Psoas muscle (tissue), 8 donors: Measurements from ENCODE around the gene COL18A1. TPM values are rescaled to one million over a fixed set of nuclear protein-coding genes. Genes with fewer than 3 reads are reported as not detected.

Experiments
- ATAC-seq, 4 donors: fragments of 200-7000 bp; cut with Tn5 transposase; one replicate each; pipeline ENCODE4 v1.9.1; 2020; ENCODE audit warnings: moderate library complexity in 3 of 4, mild to moderate bottlenecking in 2 of 4
- DNase-seq, 2 donors: peaks; one replicate each; pipeline ENCODE4 v3.0.0-alpha.2; 2020
- H3K27ac ChIP-seq: fragments of 200-600 bp; one replicate; pipeline ENCODE4 v1.8.0; 2022
- H3K27me3 ChIP-seq, 3 donors: fragments of 200-600 bp in 1 of 3; one replicate each; pipeline versions ENCODE4 v1.6.1 to v1.8.0; 2013 to 2022; ENCODE audit warnings: low read length in 2 of 3, mild to moderate bottlenecking in 2 of 3, moderate library complexity in 1 of 3; ENCODE audit not compliant: insufficient read depth in 3 of 3
- H3K36me3 ChIP-seq, 2 donors: fragments of 200-600 bp in 1 of 2; one replicate each; pipeline versions ENCODE4 v1.6.1 to v1.8.0; 2013 to 2022; ENCODE audit warnings: low read depth in 1 of 2, mild to moderate bottlenecking in 1 of 2, moderate library complexity in 1 of 2; ENCODE audit not compliant: insufficient read depth in 1 of 2
- H3K4me1 ChIP-seq: fragments of 200-600 bp; one replicate; pipeline ENCODE4 v1.8.0; 2022
- H3K4me3 ChIP-seq: fragments of 200-600 bp; one replicate; pipeline ENCODE4 v1.8.0; 2022; ENCODE audit warnings: mild to moderate bottlenecking
- H3K9me3 ChIP-seq: fragments of 200-600 bp; one replicate; pipeline ENCODE4 v1.8.0; 2022
- CTCF ChIP-seq: fragments of 200-600 bp; IDR thresholded peaks from one replicate; pipeline ENCODE4 v1.8.0; 2022; ENCODE audit warnings: antibody characterized with exemption
- WGBS, 3 donors: extraction: QIAGEN DNeasy Blood & Tissue Kit; methylation state at CpG; one replicate each; pipeline versions ENCODE4 v1.1.6 to v1.1.7; 2013; 5-methylcytosine and 5-hydroxymethylcytosine counted together
- intact Hi-C, 2 donors: fragments of 100-400 bp; cut with DNase I; formaldehyde crosslinking; loops; one replicate each; pipeline versions ENCODE4 v1.11.0 to v1.14.2; 2022
- polyA plus RNA-seq, 3 donors: library from polyadenylated mRNA; stranded (reverse); fragments of 200-250 nt; gene quantifications; one replicate each; pipeline ENCODE4 v1.2.3, GENCODE V29; 2013
- total RNA-seq, 4 donors: library from RNA; stranded (reverse); fragmentation: NEBNext Ultra II Directional in 2 of 4; extraction: Animal tissue kit (Norgen Biotek cat#: 25700) in 2 of 4; gene quantifications; one replicate each; pipeline versions ENCODE4 v1.2.1 to v1.2.4, GENCODE V29; 2021 to 2023
- donor health status: healthy with polysubstance abuse.
- donor health status: DM: no; HTN: no; CAD: no; lungs with moderate emphysema.
- donor health status: Bipolar disorder and iron deficiency.
- donor health status: healthy.
- donor health status: DM: yes; HTN: yes; CAD: no.
- donor health status: DM: no; HTN: no; CAD: no.
- donor health status: DM: no; HTN: no; CAD: no.
- donor health status: DM: yes; HTN: yes; CAD: no.

The COL18A1 gene
- total and polyA plus RNA-seq, 7 donors: 4.8 to 25.3 (median 12.1) TPM

- intact Hi-C loops: no loop called here
- no peak for TF ChIP-seq CTCF
- Histone ChIP-seq H3K27me3 (peaks cover 0 to 21% (median 9%) of the 10 kb centered on the region in 3 donors), H3K4me1 (no peaks in the 10 kb centered on the region), H3K4me3 (no peak overlapping the region), H3K36me3 (no peaks in the 10 kb centered on the region), H3K27ac (no peak overlapping the region), H3K9me3 (no peaks in the 10 kb centered on the region)
- 52 to 62% (median 55%) methylated on average over 14 to 15 of the region's 15 CpGs for WGBS, 3 donors
- peak in 1 of 2 donors; percentile 45 for DNase-seq
- no peak for ATAC-seq
Measured at GRCh38 chr21:45549626-45550463, 144.9 kb downstream of the COL18A1 start.

GRCh38 chr21:45550522-45551210 lies 145.7 kb downstream of the COL18A1 start:
- Histone ChIP-seq H3K36me3 (no peaks in the 10 kb centered on the region), H3K27ac (no peak overlapping the region), H3K9me3 (no peaks in the 10 kb centered on the region), H3K4me1 (peaks cover 1% of the 10 kb centered on the region), H3K27me3 (peaks cover 0 to 21% (median 9%) of the 10 kb centered on the region in 3 donors), H3K4me3 (no peak overlapping the region)
- WGBS, 3 donors: 41 to 47% (median 42%) methylated on average over 15 to 17 of the region's 17 CpGs
- no peak for TF ChIP-seq CTCF
- ATAC-seq (no peak), DNase-seq (peak in 1 of 2 donors; percentile 54)
- intact Hi-C loops: no loop called here

GRCh38 chr21:45551316-45551715 lies 146.4 kb downstream of the COL18A1 start:
- Histone ChIP-seq H3K27me3 (peaks cover 0 to 21% (median 9%) of the 10 kb centered on the region in 3 donors), H3K36me3 (no peaks in the 10 kb centered on the region), H3K4me1 (peaks cover 4% of the 10 kb centered on the region), H3K4me3 (no peak overlapping the region), H3K27ac (no peak overlapping the region), H3K9me3 (no peaks in the 10 kb centered on the region)
- WGBS, 3 donors: 49 to 57% (median 53%) methylated on average over 8 of the region's 8 CpGs
- no peak for TF ChIP-seq CTCF
- intact Hi-C loops: no loop called here
- ATAC-seq (no peak), DNase-seq (peak in 1 of 2 donors; percentile 12)

GRCh38 chr21:45551783-45552695 lies 147.1 kb downstream of the COL18A1 start:
- intact Hi-C loops: no loop called here
- no peak overlapping the region for H3K27ac ChIP-seq

More at GRCh38 chr21:45551783-45552695, 147.1 kb downstream of the COL18A1 start:
- H3K27me3 ChIP-seq: peaks cover 0 to 21% (median 9%) of the 10 kb centered on the region in 3 donors
- no peak for ATAC-seq
- no peak overlapping the region for H3K4me3 ChIP-seq
- TF ChIP-seq CTCF: no peak
- DNase-seq: peak in 1 of 2 donors; percentile 41
- no peaks in the 10 kb centered on the region for H3K36me3 ChIP-seq
- H3K9me3 ChIP-seq: no peaks in the 10 kb centered on the region
- H3K4me1 ChIP-seq: peaks cover 4% of the 10 kb centered on the region
- WGBS, 3 donors: 87 to 91% (median 89%) methylated on average over 35 of the region's 35 CpGs
